B cell (primary cell): ENCODE measurements around the gene POFUT2.

Experiments
- CTCF ChIP-seq: fragments of 200-600 bp; IDR thresholded peaks from one replicate; pipeline ENCODE4 v1.8.0; 2022; ENCODE audit warnings: antibody characterized with exemption, mild to moderate bottlenecking
- EZH2 ChIP-seq: IDR thresholded peaks from 2 replicates; pipeline ENCODE4 v1.6.1; 2012; ENCODE audit warnings: borderline replicate concordance, low read depth, mild to moderate bottlenecking, moderate library complexity, low read length; ENCODE audit not compliant: insufficient read depth, poor library complexity, severe bottlenecking

- TF ChIP-seq CTCF, result no peak
- no peak for TF ChIP-seq EZH2
Observed at GRCh38 chr21:45256021-45256911, 31.4 kb downstream of the POFUT2 start.
